ENCODE measurements around the gene SYNDIG1. TPM values are rescaled to one million over a fixed set of nuclear protein-coding genes. Genes with fewer than 3 reads are reported as not detected.
"Not testable (repeated sequence)": the region's sequence is repeated elsewhere in the genome, so short reads cannot be mapped to it uniquely, and the experiment has no call there.

The SYNDIG1 gene
- total RNA-seq, 1 experiment from 2014 or later: 5.4 TPM

- Histone ChIP-seq H4K5ac (ENCODE audit: insufficient read length, low read depth, low read length) (no peak overlapping the region), H3K14ac (ENCODE audit: insufficient read depth, low read length) (no peak overlapping the region), H3K27me3 (ENCODE audit: insufficient read depth, low read length) (no peaks in the 10 kb centered on the region), H3K79me1 (ENCODE audit: insufficient read depth, low read depth, low read length, poor library complexity, severe bottlenecking) (no peaks in the 10 kb centered on the region), H2AK5ac (ENCODE audit: insufficient read length, low read length) (no peak overlapping the region), H3K27ac (ENCODE audit: insufficient read length, low read depth, low read length) (no peak overlapping the region), H2BK15ac (ENCODE audit: low read depth, low read length) (no peak overlapping the region), H4K8ac (replicated peaks; ENCODE audit: insufficient read length, low read depth, low read length) (no peak overlapping the region), H3K4me2 (ENCODE audit: insufficient read depth, insufficient read length, low read length) (no peak overlapping the region), H4K91ac (ENCODE audit: insufficient read length, low read depth, low read length) (no peak overlapping the region), H3K4me1 (ENCODE audit: insufficient read depth, low read length) (no peaks in the 10 kb centered on the region), H3K79me2 (ENCODE audit: insufficient read depth, low read length) (no peaks in the 10 kb centered on the region), H3K56ac (ENCODE audit: insufficient read length, low read depth, low read length) (no peak overlapping the region), H3T11ph (ENCODE audit: low read length) (no peak overlapping the region), H3K23me2 (ENCODE audit: insufficient read length, low read depth, low read length, poor library complexity, severe bottlenecking) (no peaks in the 10 kb centered on the region), H3K4ac (ENCODE audit: low read depth, low read length) (no peak overlapping the region), H3K23ac (ENCODE audit: insufficient read length, low read depth, low read length) (no peak overlapping the region), H2AFZ (ENCODE audit: low read length) (no peak overlapping the region), H2BK12ac (ENCODE audit: insufficient read length, low read depth, low read length) (no peak overlapping the region), H3K9ac (ENCODE audit: extremely low read depth, insufficient read length, low read length) (no peak overlapping the region), H3K9me3 (ENCODE audit: control insufficient read depth, low read depth, low read length) (no peaks in the 10 kb centered on the region), H2BK120ac (ENCODE audit: low read depth, low read length, poor library complexity, severe bottlenecking) (no peak overlapping the region), H3K18ac (ENCODE audit: insufficient read length, low read depth, low read length) (no peak overlapping the region), H2BK20ac (ENCODE audit: low read depth, low read length, poor library complexity, severe bottlenecking) (no peak overlapping the region), H4K20me1 (ENCODE audit: control insufficient read depth, insufficient read depth, insufficient read length) (no peaks in the 10 kb centered on the region), H2BK5ac (ENCODE audit: insufficient read length, low read length) (no peak overlapping the region)
- Mint-ChIP-seq H3K4me3 (no peak overlapping the region), H3K36me3 (ENCODE audit: insufficient read depth in 1 of 3, low read depth in 3 of 3) (peaks cover 3 to 28% (median 7%) of the 10 kb centered on the region in 3 experiments; a peak in 6 of 7 replicates), H3K9me3 (peaks cover 11 to 19% of the 10 kb centered on the region in 2 experiments; a peak in 3 of 5 replicates), H3K27me3 (ENCODE audit: low read depth) (no peaks in the 10 kb centered on the region), H3K27ac (no peak overlapping the region), H3K4me1 (peaks cover 3% of the 10 kb centered on the region in 2 experiments; a peak in 1 of 4 replicates)
- no peak for DNase-seq
- TF ChIP-seq CTCF (conservative IDR thresholded peaks at IDR 0.05): no peak
- WGBS (ENCODE audit: extremely low coverage, insufficient read length, low lambda C conversion rate): no CpG with 5 or more reads among the region's 3 CpGs
Observed at GRCh38 chr20:24622856-24623255, 153.4 kb downstream of the SYNDIG1 start.

GRCh38 chr20:24626141-24626540, 156.7 kb downstream of the SYNDIG1 start:
- H2AFZ ChIP-seq (ENCODE audit: low read length); H3K4me2 ChIP-seq (ENCODE audit: insufficient read depth, insufficient read length, low read length); H3K56ac ChIP-seq (ENCODE audit: insufficient read length, low read depth, low read length); H3K18ac ChIP-seq (ENCODE audit: insufficient read length, low read depth, low read length); H3K4me3 Mint-ChIP-seq; DNase-seq; H3T11ph ChIP-seq (ENCODE audit: low read length); H3K9ac ChIP-seq (ENCODE audit: extremely low read depth, insufficient read length, low read length); H3K9me3 ChIP-seq (ENCODE audit: control insufficient read depth, low read depth, low read length); H3K4me1 Mint-ChIP-seq; H2BK5ac ChIP-seq (ENCODE audit: insufficient read length, low read length); H3K14ac ChIP-seq (ENCODE audit: insufficient read depth, low read length); H4K5ac ChIP-seq (ENCODE audit: insufficient read length, low read depth, low read length); H3K4ac ChIP-seq (ENCODE audit: low read depth, low read length); H3K27ac Mint-ChIP-seq; H3K79me1 ChIP-seq (ENCODE audit: insufficient read depth, low read depth, low read length, poor library complexity, severe bottlenecking); H3K23me2 ChIP-seq (ENCODE audit: insufficient read length, low read depth, low read length, poor library complexity, severe bottlenecking); H4K20me1 ChIP-seq (ENCODE audit: control insufficient read depth, insufficient read depth, insufficient read length); H2BK20ac ChIP-seq (ENCODE audit: low read depth, low read length, poor library complexity, severe bottlenecking); H4K91ac ChIP-seq (ENCODE audit: insufficient read length, low read depth, low read length); H3K79me2 ChIP-seq (ENCODE audit: insufficient read depth, low read length); H4K8ac ChIP-seq (replicated peaks; ENCODE audit: insufficient read length, low read depth, low read length); H3K23ac ChIP-seq (ENCODE audit: insufficient read length, low read depth, low read length); H2AK5ac ChIP-seq (ENCODE audit: insufficient read length, low read length); H3K27ac ChIP-seq (ENCODE audit: insufficient read length, low read depth, low read length); H3K27me3 ChIP-seq (ENCODE audit: insufficient read depth, low read length); H3K27me3 Mint-ChIP-seq (ENCODE audit: low read depth); H3K4me1 ChIP-seq (ENCODE audit: insufficient read depth, low read length); H2BK12ac ChIP-seq (ENCODE audit: insufficient read length, low read depth, low read length); H2BK120ac ChIP-seq (ENCODE audit: low read depth, low read length, poor library complexity, severe bottlenecking); H2BK15ac ChIP-seq (ENCODE audit: low read depth, low read length): not testable (repeated sequence)
- Mint-ChIP-seq H3K9me3 (peaks cover 11 to 19% of the 10 kb centered on the region in 2 experiments; a peak in 3 of 5 replicates), H3K36me3 (ENCODE audit: insufficient read depth in 1 of 3, low read depth in 3 of 3) (peaks cover 3 to 28% (median 7%) of the 10 kb centered on the region in 3 experiments; a peak in 6 of 7 replicates)
- no CpG with 5 or more reads among the region's 29 CpGs for WGBS (ENCODE audit: extremely low coverage, insufficient read length, low lambda C conversion rate)
